ENCODE results near the gene EXPH5.

EXPH5 gene

GRCh38 chr11:108468478-108468864 is 125.1 kb downstream of the EXPH5 start:
- no peak for TF ChIP-seq EZH2phosphoT487 (IDR thresholded peaks at IDR 0.05; ENCODE audit: borderline replicate concordance)
- H3K4me1 ChIP-seq (ENCODE audit: insufficient read depth, low read length, poor library complexity, severe bottlenecking), result peaks cover 4% of the 10 kb centered on the region
- H3F3A ChIP-seq (ENCODE audit: low read depth), result no peaks in the 10 kb centered on the region
- H3K9ac ChIP-seq (ENCODE audit: low read depth, low read length, poor library complexity, severe bottlenecking), result no peak overlapping the region
- no peak overlapping the region for H3K4me2 ChIP-seq (ENCODE audit: low read depth, low read length, poor library complexity, severe bottlenecking)
- H3K9me2 ChIP-seq (replicated peaks; ENCODE audit: low read depth, low read length), result no peaks in the 10 kb centered on the region
- H3K79me2 ChIP-seq (ENCODE audit: insufficient read depth, low read length), result no peaks in the 10 kb centered on the region
- no peaks in the 10 kb centered on the region for H3K27me3 ChIP-seq (ENCODE audit: insufficient read depth, low read length, poor library complexity, severe bottlenecking)
- H4K20me1 ChIP-seq (ENCODE audit: insufficient read depth, low read length, poor library complexity, severe bottlenecking), result no peaks in the 10 kb centered on the region
- H3K4me3 ChIP-seq (ENCODE audit: low read length, poor library complexity, severe bottlenecking), result no peak overlapping the region
- no peak overlapping the region for H2AFZ ChIP-seq (ENCODE audit: low read length)
- no peaks in the 10 kb centered on the region for H3K36me3 ChIP-seq (ENCODE audit: insufficient read depth, low read length)
- H3K9me3 ChIP-seq (ENCODE audit: insufficient read depth, low read depth, low read length), result no peaks in the 10 kb centered on the region

- H3K4me3 ChIP-seq (ENCODE audit: low read length, poor library complexity, severe bottlenecking), result peak within 1 kb of the TSS; percentile 85
- H3F3A ChIP-seq (ENCODE audit: low read depth), result no peaks in the 10 kb centered on the region
- H3K4me2 ChIP-seq (ENCODE audit: low read depth, low read length, poor library complexity, severe bottlenecking), result peak within 1 kb of the TSS; percentile 80
- peaks cover 4% of the 10 kb centered on the region for H3K4me1 ChIP-seq (ENCODE audit: insufficient read depth, low read length, poor library complexity, severe bottlenecking)
- H3K79me2 ChIP-seq (ENCODE audit: insufficient read depth, low read length), result no peaks in the 10 kb centered on the region
- H3K9me2 ChIP-seq (replicated peaks; ENCODE audit: low read depth, low read length), result no peaks in the 10 kb centered on the region
- H3K36me3 ChIP-seq (ENCODE audit: insufficient read depth, low read length), result no peaks in the 10 kb centered on the region
- no peaks in the 10 kb centered on the region for H3K9me3 ChIP-seq (ENCODE audit: insufficient read depth, low read depth, low read length)
- TF ChIP-seq EZH2phosphoT487 (IDR thresholded peaks at IDR 0.05; ENCODE audit: borderline replicate concordance) (no peak), CTCF (conservative IDR thresholded peaks at IDR 0.05; ENCODE audit: low read length) (no peak)
- peak within 1 kb of the TSS; percentile 80 for H3K9ac ChIP-seq (ENCODE audit: low read depth, low read length, poor library complexity, severe bottlenecking)
- H4K20me1 ChIP-seq (ENCODE audit: insufficient read depth, low read length, poor library complexity, severe bottlenecking), result no peaks in the 10 kb centered on the region
- H3K27me3 ChIP-seq (ENCODE audit: insufficient read depth, low read length, poor library complexity, severe bottlenecking), result no peaks in the 10 kb centered on the region
- peak within 1 kb of the TSS; percentile 85 for H2AFZ ChIP-seq (ENCODE audit: low read length)
Measured at GRCh38 chr11:108467091-108467823, 126.3 kb downstream of the EXPH5 start, which contains the start of gene C11orf65. C11orf65 (minus strand) TSS chr11:108467529; CDS start chr11:108461559, 5,970 bp downstream.

GRCh38 chr11:108466405-108466804 is 127.2 kb downstream of the EXPH5 start:
- no peaks in the 10 kb centered on the region for H4K20me1 ChIP-seq (ENCODE audit: insufficient read depth, low read length, poor library complexity, severe bottlenecking)
- no peaks in the 10 kb centered on the region for H3K9me3 ChIP-seq (ENCODE audit: insufficient read depth, low read depth, low read length)
- H3K27me3 ChIP-seq (ENCODE audit: insufficient read depth, low read length, poor library complexity, severe bottlenecking), result no peaks in the 10 kb centered on the region
- peak overlapping the region; percentile 80 for H3K9ac ChIP-seq (ENCODE audit: low read depth, low read length, poor library complexity, severe bottlenecking)
- H3K4me3 ChIP-seq (ENCODE audit: low read length, poor library complexity, severe bottlenecking), result peak overlapping the region; percentile 85
- H3K79me2 ChIP-seq (ENCODE audit: insufficient read depth, low read length), result no peaks in the 10 kb centered on the region
- no peak for TF ChIP-seq EZH2phosphoT487 (IDR thresholded peaks at IDR 0.05; ENCODE audit: borderline replicate concordance)
- no peak for TF ChIP-seq CTCF (conservative IDR thresholded peaks at IDR 0.05; ENCODE audit: low read length)
- H3K9me2 ChIP-seq (replicated peaks; ENCODE audit: low read depth, low read length), result no peaks in the 10 kb centered on the region
- no peak overlapping the region for H2AFZ ChIP-seq (ENCODE audit: low read length)
- H3K36me3 ChIP-seq (ENCODE audit: insufficient read depth, low read length), result no peaks in the 10 kb centered on the region
- peaks cover 4% of the 10 kb centered on the region for H3K4me1 ChIP-seq (ENCODE audit: insufficient read depth, low read length, poor library complexity, severe bottlenecking)
- peak overlapping the region; percentile 80 for H3K4me2 ChIP-seq (ENCODE audit: low read depth, low read length, poor library complexity, severe bottlenecking)
- H3F3A ChIP-seq (ENCODE audit: low read depth), result no peaks in the 10 kb centered on the region
